ES-I3 (cell line): ENCODE data around the gene CLIC3.
A peak's percentile ranks its signal among the peaks of the same experiment; 100 is the strongest.
"Not testable (repeated sequence)": the region's sequence is repeated elsewhere in the genome, so short reads cannot be mapped to it uniquely, and the experiment has no call there.

Experiments used
- H3K36me3 ChIP-seq: 2 replicates; pipeline ENCODE4 v1.6.1; 2013; ENCODE audit warnings: mild to moderate bottlenecking, low read length, control low read depth, moderate library complexity; ENCODE audit not compliant: insufficient read depth
- H3K4me1 ChIP-seq: 2 replicates; pipeline ENCODE4 v1.6.1; 2013; ENCODE audit warnings: mild to moderate bottlenecking, control low read depth, low read length; ENCODE audit not compliant: insufficient read depth
- H3K9ac ChIP-seq: 2 replicates; pipeline ENCODE4 v1.6.1; 2013; ENCODE audit warnings: low read depth, mild to moderate bottlenecking, low read length, moderate library complexity
- H3K9me3 ChIP-seq: 2 replicates; pipeline ENCODE4 v1.6.1; 2013; ENCODE audit warnings: mild to moderate bottlenecking, low read length, moderate library complexity; ENCODE audit not compliant: control insufficient read depth, insufficient read depth

Gene CLIC3

DNA sequence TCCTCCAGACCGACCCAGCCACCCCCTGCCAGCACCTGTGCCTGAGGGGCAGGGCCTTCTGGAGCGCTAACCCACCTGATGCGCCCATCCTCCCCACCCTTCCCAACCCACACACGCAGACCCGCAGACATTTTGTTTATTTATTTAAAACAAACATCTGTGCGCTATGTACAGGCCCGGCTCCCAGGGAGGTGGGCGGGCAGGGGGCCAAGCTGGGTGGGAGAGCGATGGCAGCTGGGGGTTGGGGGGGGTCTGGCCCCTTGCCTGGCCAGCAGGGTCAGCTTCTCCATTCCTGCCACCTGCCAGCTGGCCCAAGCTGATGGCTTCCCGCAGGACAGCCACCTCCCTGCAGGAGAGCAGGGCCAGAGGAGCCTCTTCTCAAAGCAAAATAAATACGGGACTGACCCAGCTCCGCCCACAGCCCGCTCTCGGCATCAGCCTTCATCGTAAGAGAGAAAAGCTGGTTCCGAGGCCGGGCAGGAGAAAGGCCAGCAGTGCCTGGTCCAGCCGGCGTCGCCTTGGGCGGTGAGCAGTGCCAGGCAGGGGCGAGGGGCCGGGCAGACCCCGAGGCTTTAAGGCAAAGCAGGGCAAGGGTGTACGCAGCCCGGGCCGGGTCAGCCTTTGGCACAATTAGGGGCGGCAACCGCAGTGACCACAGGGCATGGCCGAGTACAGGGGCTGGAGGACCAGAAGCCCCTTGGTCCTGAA lies 10.9 kb upstream of the CLIC3 start:
- no peaks in the 10 kb centered on the region for H3K36me3 ChIP-seq
- H3K9me3 ChIP-seq: no peaks in the 10 kb centered on the region
- no peaks in the 10 kb centered on the region for H3K4me1 ChIP-seq
- H3K9ac ChIP-seq: no peak overlapping the region

DNA sequence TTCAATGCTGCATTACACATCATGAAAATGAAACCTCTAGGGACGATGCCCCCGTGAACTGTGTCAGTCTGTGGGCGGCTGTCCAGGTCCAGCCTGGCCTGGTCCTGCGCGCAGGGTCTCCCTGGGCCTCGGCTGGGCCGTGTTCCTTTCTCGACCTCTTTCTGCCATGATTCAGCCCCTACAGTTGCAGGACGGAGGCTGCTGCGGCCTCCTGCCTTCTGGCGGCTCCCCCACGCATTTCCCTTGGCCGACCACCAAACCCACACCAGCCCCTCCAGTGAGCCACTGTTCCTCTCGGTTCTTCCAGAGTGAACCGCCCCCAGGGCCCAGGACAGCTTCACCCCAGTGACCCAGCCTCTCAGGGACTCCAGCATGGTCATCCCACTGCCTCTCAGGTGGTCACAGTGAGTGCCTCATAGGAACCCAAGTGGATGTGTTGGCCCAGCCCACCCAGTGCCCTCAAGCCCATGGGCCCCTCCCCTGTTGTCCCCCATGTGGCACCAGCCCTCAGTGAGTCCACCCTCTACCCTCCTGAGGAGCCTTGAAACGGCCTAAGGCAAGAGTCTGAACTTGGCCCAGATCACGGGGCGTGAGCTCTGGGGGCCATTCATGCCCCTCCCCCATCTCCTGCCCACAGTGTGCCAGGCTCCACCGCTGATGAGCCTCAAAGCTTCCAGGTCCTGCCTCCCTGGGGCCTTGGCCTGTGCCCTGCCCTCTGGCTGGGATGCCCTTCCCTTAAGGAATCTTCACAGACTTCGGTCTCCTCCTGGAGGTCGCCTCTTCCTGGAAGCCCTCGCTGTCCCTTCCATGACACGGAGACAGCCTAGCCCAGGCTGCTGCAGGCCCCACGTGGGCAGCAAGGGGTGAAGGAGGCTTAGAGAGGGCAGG lies 10.0 kb upstream of the CLIC3 start:
- Histone ChIP-seq H3K9ac (no peak overlapping the region), H3K4me1 (no peaks in the 10 kb centered on the region), H3K36me3 (no peaks in the 10 kb centered on the region)

DNA sequence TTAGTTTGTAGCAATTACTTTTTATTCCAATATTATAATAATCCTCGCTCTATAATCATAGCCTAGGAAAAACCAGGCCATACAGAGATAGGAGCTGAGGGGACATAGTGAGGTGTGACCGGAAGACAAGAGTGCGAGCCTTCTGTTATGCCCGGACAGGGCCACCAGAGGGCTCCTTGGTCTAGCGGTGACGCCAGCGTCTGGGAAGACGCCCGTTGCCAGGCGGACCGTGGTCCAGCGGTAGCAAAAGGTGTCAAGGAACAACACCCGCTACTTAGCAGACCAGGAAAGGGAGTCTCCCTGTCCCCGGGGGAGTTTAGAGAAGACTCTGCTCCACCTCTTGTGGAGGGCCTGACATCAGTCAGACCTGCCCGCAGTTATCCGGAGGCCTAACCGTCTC lies 7.9 kb upstream of the CLIC3 start:
- not testable (repeated sequence) for H3K4me1 ChIP-seq, H3K9me3 ChIP-seq, H3K36me3 ChIP-seq, H3K9ac ChIP-seq

More for the DNA sequence above, 10.0 kb upstream of the CLIC3 start:
- no peaks in the 10 kb centered on the region for H3K9me3 ChIP-seq

DNA sequence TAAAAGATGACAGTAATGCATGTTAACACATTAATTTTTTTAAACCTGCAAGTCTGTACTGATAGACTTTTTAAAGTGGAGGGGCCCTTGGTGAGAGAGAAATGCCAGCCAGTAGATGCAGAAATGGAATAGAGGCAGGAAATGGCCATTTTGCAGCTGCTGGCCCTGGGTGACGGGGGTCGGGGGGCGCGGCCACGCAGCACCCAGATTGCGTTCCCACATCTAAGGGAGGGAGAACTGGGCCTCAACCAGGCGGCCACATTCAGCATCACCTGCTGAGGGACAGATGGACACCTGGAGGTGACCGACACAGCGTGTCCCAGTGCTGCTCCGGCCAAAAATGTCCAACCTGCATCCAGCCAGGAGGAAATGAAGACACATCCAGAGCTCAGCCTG lies 6.3 kb upstream of the CLIC3 start:
- no peaks in the 10 kb centered on the region for H3K4me1 ChIP-seq
- no peaks in the 10 kb centered on the region for H3K9me3 ChIP-seq
- no peak overlapping the region for H3K9ac ChIP-seq

GRCh38 chr9:137001857-137002645 lies 5.7 kb upstream of the CLIC3 start:
- Histone ChIP-seq H3K9me3 (no peaks in the 10 kb centered on the region), H3K36me3 (no peaks in the 10 kb centered on the region), H3K4me1 (peaks cover 4% of the 10 kb centered on the region; the same call in 1 of the 2 replicates), H3K9ac (no peak overlapping the region)

More for the DNA sequence above, 6.3 kb upstream of the CLIC3 start:
- H3K36me3 ChIP-seq: no peaks in the 10 kb centered on the region

DNA sequence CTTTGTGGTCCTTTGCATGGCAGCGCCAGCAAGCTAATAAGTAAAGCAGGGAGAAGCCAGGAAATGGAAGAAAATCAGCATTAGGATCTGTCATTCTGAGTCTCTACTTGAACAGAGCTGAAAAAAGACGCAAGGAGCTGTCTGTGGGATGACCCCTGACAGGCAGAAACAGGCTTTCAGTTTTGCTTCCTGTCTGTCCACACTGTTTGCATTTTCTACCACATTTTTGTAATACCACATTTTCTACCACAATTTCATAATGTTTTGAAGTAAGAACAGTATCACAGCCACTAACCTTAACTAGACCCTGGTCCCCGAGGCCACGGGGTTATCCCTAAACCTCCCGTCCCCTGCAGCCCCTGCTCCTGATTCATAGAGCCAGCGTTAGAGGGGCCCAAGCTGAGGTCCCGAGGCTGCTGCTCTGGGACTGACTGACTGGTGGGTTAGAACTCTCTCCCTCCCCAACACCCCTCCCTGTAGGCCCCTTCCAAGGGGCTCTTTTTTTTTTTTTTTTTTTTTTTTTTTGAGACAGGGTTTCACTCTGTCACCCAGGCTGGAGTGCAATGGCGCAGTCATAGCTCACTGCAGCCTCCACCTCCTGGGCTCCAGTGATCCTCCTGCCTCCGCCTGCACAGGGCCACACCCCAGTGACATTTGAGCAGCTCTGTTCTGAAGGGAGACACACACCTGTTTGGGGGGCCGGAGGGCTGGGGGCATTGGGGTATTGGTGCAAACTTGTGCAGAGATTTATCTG lies 4.0 kb upstream of the CLIC3 start:
- Histone ChIP-seq H3K9ac (no peak overlapping the region), H3K36me3 (no peaks in the 10 kb centered on the region), H3K4me1 (peaks cover 4% of the 10 kb centered on the region; the same call in 1 of the 2 replicates), H3K9me3 (no peaks in the 10 kb centered on the region)

- peaks cover 4% of the 10 kb centered on the region; the same call in 1 of the 2 replicates for H3K4me1 ChIP-seq
- no peaks in the 10 kb centered on the region for H3K9me3 ChIP-seq
- no peaks in the 10 kb centered on the region for H3K36me3 ChIP-seq
- H3K9ac ChIP-seq: no peak overlapping the region
Measured at GRCh38 chr9:136997830-136998234, 1.5 kb upstream of the CLIC3 start.

DNA sequence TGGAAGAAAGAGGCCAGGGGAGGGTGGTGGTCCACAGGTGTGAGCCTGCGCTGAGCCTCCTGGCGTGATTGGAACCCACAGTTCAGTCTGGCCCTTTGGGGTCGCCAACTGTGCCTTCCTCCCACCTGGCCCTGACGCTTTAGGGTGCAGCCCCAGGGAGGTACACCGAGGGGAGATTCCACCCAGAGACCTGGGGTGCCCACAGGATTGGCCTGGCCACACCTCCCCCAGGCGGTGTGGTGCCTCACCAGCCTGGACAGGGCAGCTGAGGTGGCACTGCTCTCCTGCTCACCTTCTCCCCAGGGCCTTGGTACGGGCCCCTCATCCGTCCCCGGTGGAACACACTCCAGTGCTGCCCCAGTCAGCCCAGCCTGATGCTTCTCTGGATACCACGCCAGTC lies 1.0 kb upstream of the CLIC3 start:
- H3K9ac ChIP-seq: no peak overlapping the region
- peaks cover 4% of the 10 kb centered on the region; the same call in 1 of the 2 replicates for H3K4me1 ChIP-seq
- H3K36me3 ChIP-seq: no peaks in the 10 kb centered on the region
- H3K9me3 ChIP-seq: no peaks in the 10 kb centered on the region

DNA sequence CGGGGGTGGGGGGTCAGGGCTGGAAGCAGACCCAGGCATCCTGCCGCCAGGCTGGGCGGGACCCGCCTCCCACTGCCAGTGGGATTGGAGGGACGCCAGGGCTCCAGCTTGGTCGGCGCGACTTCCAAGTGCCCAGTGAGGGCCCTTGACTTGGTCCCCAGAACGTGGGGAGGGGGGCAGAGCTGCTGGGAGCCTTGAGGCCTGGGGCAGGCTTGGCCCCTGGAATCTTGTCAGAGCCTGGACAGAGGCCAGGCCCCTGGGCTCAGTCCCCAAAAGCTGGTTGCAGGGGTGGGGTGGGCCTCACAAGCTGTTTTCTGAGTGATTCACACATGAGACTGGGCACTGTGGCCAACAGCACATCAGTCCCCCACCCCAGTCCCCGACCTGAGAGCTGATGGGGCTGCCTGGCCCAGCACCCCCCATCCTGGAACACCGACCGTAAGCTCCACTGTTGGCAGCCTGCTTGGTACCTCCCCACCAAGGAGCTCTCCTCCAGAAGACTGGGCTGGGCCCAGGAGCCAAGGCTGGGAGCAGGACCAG lies 526 bp downstream of the CLIC3 start:
- H3K36me3 ChIP-seq: no peaks in the 10 kb centered on the region
- no peaks in the 10 kb centered on the region for H3K9me3 ChIP-seq
- H3K4me1 ChIP-seq: peaks cover 4% of the 10 kb centered on the region; the same call in 1 of the 2 replicates
- no peak overlapping the region for H3K9ac ChIP-seq

GRCh38 chr9:136995362-136995761 lies 1.0 kb downstream of the CLIC3 start:
- peaks cover 3% of the 10 kb centered on the region; the same call in 1 of the 2 replicates for H3K9me3 ChIP-seq
- no peaks in the 10 kb centered on the region for H3K36me3 ChIP-seq
- H3K4me1 ChIP-seq: peaks cover 4% of the 10 kb centered on the region; the same call in 1 of the 2 replicates
- H3K9ac ChIP-seq: no peak overlapping the region; the same call in 1 of the 2 replicates

DNA sequence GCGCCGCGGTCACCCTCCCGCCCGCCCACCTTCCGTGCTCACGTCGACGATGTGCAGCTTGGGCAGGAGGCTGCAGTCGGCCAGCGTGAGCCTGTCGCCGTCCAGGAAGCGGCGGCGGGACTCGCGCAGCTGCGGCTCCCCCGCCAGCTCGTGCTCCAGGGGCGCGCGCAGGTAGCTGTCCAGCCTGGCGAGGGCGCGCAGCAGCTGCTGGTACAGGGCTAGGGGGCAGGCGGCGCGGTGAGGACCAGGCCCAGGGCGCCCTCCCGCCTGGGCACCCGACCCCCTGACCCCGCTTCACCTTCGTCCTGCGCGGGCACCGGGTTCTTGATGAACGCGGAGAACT lies 1.5 kb downstream of the CLIC3 start:
- H3K9ac ChIP-seq: no peak overlapping the region; the same call in 1 of the 2 replicates
- no peaks in the 10 kb centered on the region for H3K36me3 ChIP-seq
- peaks cover 4% of the 10 kb centered on the region; the same call in 1 of the 2 replicates for H3K4me1 ChIP-seq
- H3K9me3 ChIP-seq: peaks cover 4% of the 10 kb centered on the region; the same call in 1 of the 2 replicates

DNA sequence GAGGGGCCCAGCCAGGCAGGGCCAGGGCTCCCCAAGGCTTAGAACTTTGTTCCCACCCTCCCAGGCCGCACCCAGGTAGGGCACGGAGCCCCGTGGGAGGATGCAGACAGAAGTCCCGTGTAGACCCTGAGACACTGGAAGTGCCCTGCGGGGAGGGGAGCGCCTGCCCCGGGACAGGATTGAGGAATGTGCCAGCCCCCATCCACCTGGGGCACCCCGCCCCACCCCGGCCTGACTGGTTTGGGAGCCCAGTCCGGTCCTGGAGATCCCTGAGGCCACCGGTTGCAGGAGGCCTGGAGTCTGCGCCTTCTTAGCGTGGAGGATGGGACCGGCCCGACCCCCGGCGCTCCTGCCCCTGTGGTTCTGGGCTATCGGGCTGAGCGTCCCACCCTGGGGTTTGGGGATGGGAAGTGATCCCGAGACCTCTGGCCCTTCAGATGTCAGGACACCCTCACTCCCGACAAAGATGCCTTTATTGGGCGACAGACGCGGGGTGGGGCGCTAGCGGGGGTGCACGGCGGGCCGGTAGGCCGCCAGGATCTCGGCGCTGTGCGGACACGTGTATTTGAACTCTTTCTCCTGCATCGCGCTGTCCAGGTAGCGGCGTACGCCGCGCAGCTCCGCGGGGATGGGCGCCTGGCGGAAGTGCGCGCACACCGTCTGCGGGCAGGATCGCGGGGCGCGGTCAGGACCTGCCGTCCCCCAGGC lies 2.0 kb downstream of the CLIC3 start:
- peaks cover 4% of the 10 kb centered on the region; the same call in 1 of the 2 replicates for H3K4me1 ChIP-seq
- no peaks in the 10 kb centered on the region for H3K36me3 ChIP-seq
- H3K9ac ChIP-seq: no peak overlapping the region; the same call in 1 of the 2 replicates
- peaks cover 4% of the 10 kb centered on the region; the same call in 1 of the 2 replicates for H3K9me3 ChIP-seq

- Histone ChIP-seq H3K36me3 (no peaks in the 10 kb centered on the region), H3K4me1 (peaks cover 4% of the 10 kb centered on the region; the same call in 1 of the 2 replicates), H3K9me3 (peaks cover 4% of the 10 kb centered on the region; the same call in 1 of the 2 replicates)
Measured at GRCh38 chr9:136992819-136993369, 3.5 kb downstream of the CLIC3 start.

More at GRCh38 chr9:136992819-136993369, 3.5 kb downstream of the CLIC3 start:
- peak overlapping the region; percentile 89 for H3K9ac ChIP-seq
